ENCODE data around the gene NFASC.

NFASC gene

GRCh38 chr1:204980840-204981405, 110.3 kb downstream of the NFASC start:
- TF ChIP-seq TAF1 (IDR thresholded peaks at IDR 0.05; ENCODE audit: borderline replicate concordance, insufficient read depth, low read length) (no peak), SIN3A (IDR thresholded peaks at IDR 0.05; ENCODE audit: borderline replicate concordance, insufficient read depth, low read length) (no peak), REST (IDR thresholded peaks at IDR 0.05; ENCODE audit: insufficient read depth in 1 of 2, low read depth in 2 of 2, low read length in 2 of 2) (no peak), POLR2AphosphoS5 (IDR thresholded peaks at IDR 0.05; ENCODE audit: low read depth, low read length) (no peak), FOXP2 (optimal IDR thresholded peaks at IDR 0.05; ENCODE audit: borderline replicate concordance, extremely low read depth, extremely low read length, insufficient read depth) (no peak)

- no peak for TF ChIP-seq FOXP2 (optimal IDR thresholded peaks at IDR 0.05; ENCODE audit: borderline replicate concordance, extremely low read depth, extremely low read length, insufficient read depth)
- no peak for TF ChIP-seq POLR2AphosphoS5 (IDR thresholded peaks at IDR 0.05; ENCODE audit: low read depth, low read length)
- no peak for TF ChIP-seq REST (IDR thresholded peaks at IDR 0.05; ENCODE audit: insufficient read depth in 1 of 2, low read depth in 2 of 2, low read length in 2 of 2)
- no peak for TF ChIP-seq SIN3A (IDR thresholded peaks at IDR 0.05; ENCODE audit: borderline replicate concordance, insufficient read depth, low read length)
Observed at GRCh38 chr1:204983136-204983535, 112.5 kb downstream of the NFASC start.

- no peak for TF ChIP-seq REST (IDR thresholded peaks at IDR 0.05; ENCODE audit: insufficient read depth in 1 of 2, low read depth in 2 of 2, low read length in 2 of 2)
- no peak for TF ChIP-seq POLR2AphosphoS5 (IDR thresholded peaks at IDR 0.05; ENCODE audit: low read depth, low read length)
- TF ChIP-seq SIN3A (IDR thresholded peaks at IDR 0.05; ENCODE audit: borderline replicate concordance, insufficient read depth, low read length), result no peak
- TF ChIP-seq FOXP2 (optimal IDR thresholded peaks at IDR 0.05; ENCODE audit: borderline replicate concordance, extremely low read depth, extremely low read length, insufficient read depth), result no peak
- TF ChIP-seq TAF1 (IDR thresholded peaks at IDR 0.05; ENCODE audit: borderline replicate concordance, insufficient read depth, low read length), result no peak
Observed at GRCh38 chr1:204983881-204984280, 113.2 kb downstream of the NFASC start.

GRCh38 chr1:204984499-204984898, 113.8 kb downstream of the NFASC start:
- TF ChIP-seq FOXP2 (optimal IDR thresholded peaks at IDR 0.05; ENCODE audit: borderline replicate concordance, extremely low read depth, extremely low read length, insufficient read depth) (no peak), TAF1 (IDR thresholded peaks at IDR 0.05; ENCODE audit: borderline replicate concordance, insufficient read depth, low read length) (no peak), REST (IDR thresholded peaks at IDR 0.05; ENCODE audit: insufficient read depth in 1 of 2, low read depth in 2 of 2, low read length in 2 of 2) (no peak), POLR2AphosphoS5 (IDR thresholded peaks at IDR 0.05; ENCODE audit: low read depth, low read length) (no peak), SIN3A (IDR thresholded peaks at IDR 0.05; ENCODE audit: borderline replicate concordance, insufficient read depth, low read length) (no peak)

GRCh38 chr1:204986181-204986580, 115.5 kb downstream of the NFASC start:
- TF ChIP-seq SIN3A (IDR thresholded peaks at IDR 0.05; ENCODE audit: borderline replicate concordance, insufficient read depth, low read length), result no peak
- TF ChIP-seq POLR2AphosphoS5 (IDR thresholded peaks at IDR 0.05; ENCODE audit: low read depth, low read length), result no peak
- TF ChIP-seq TAF1 (IDR thresholded peaks at IDR 0.05; ENCODE audit: borderline replicate concordance, insufficient read depth, low read length), result no peak
- no peak for TF ChIP-seq REST (IDR thresholded peaks at IDR 0.05; ENCODE audit: insufficient read depth in 1 of 2, low read depth in 2 of 2, low read length in 2 of 2)
- TF ChIP-seq FOXP2 (optimal IDR thresholded peaks at IDR 0.05; ENCODE audit: borderline replicate concordance, extremely low read depth, extremely low read length, insufficient read depth), result no peak
